ENCODE data around the gene FLCN.

The FLCN gene

GRCh38 chr17:17253406-17253805 is 16.4 kb upstream of the FLCN start:
- TF ChIP-seq CTCF (IDR thresholded peaks at IDR 0.05; ENCODE audit: borderline replicate concordance, control extremely low read depth, extremely low read depth, insufficient read depth, missing control alignments) = no peak
- in situ Hi-C loops (cut with MboI; ENCODE audit: low sequenced_read_pairs, unreplicated experiment) = no loop called here
- DNase-seq (ENCODE audit: low spot score) = no peak

GRCh38 chr17:17252149-17252661 is 15.2 kb upstream of the FLCN start:
- no peak for DNase-seq (ENCODE audit: low spot score)
- TF ChIP-seq CTCF (IDR thresholded peaks at IDR 0.05; ENCODE audit: borderline replicate concordance, control extremely low read depth, extremely low read depth, insufficient read depth, missing control alignments) = no peak
- in situ Hi-C loops (cut with MboI; ENCODE audit: low sequenced_read_pairs, unreplicated experiment) = no loop called here

- no peak for DNase-seq (ENCODE audit: low spot score)
- in situ Hi-C loops (cut with MboI; ENCODE audit: low sequenced_read_pairs, unreplicated experiment) = no loop called here
- TF ChIP-seq CTCF (IDR thresholded peaks at IDR 0.05; ENCODE audit: borderline replicate concordance, control extremely low read depth, extremely low read depth, insufficient read depth, missing control alignments) = no peak
Measured at GRCh38 chr17:17246879-17247278, 9.9 kb upstream of the FLCN start.

GRCh38 chr17:17243163-17243562 is 6.2 kb upstream of the FLCN start:
- in situ Hi-C loops (cut with MboI; ENCODE audit: low sequenced_read_pairs, unreplicated experiment) = no loop called here
- TF ChIP-seq CTCF (IDR thresholded peaks at IDR 0.05; ENCODE audit: borderline replicate concordance, control extremely low read depth, extremely low read depth, insufficient read depth, missing control alignments) = no peak
- no peak for DNase-seq (ENCODE audit: low spot score)

GRCh38 chr17:17242246-17242645 is 5.3 kb upstream of the FLCN start:
- no peak for DNase-seq (ENCODE audit: low spot score)
- no peak for TF ChIP-seq CTCF (IDR thresholded peaks at IDR 0.05; ENCODE audit: borderline replicate concordance, control extremely low read depth, extremely low read depth, insufficient read depth, missing control alignments)
- in situ Hi-C loops (cut with MboI; ENCODE audit: low sequenced_read_pairs, unreplicated experiment) = no loop called here

- in situ Hi-C loops (cut with MboI; ENCODE audit: low sequenced_read_pairs, unreplicated experiment) = no loop called here
- DNase-seq (ENCODE audit: low spot score) = no peak
- no peak for TF ChIP-seq CTCF (IDR thresholded peaks at IDR 0.05; ENCODE audit: borderline replicate concordance, control extremely low read depth, extremely low read depth, insufficient read depth, missing control alignments)
Measured at GRCh38 chr17:17241656-17242055, 4.7 kb upstream of the FLCN start.

- TF ChIP-seq CTCF (IDR thresholded peaks at IDR 0.05; ENCODE audit: borderline replicate concordance, control extremely low read depth, extremely low read depth, insufficient read depth, missing control alignments) = no peak
- in situ Hi-C loops (cut with MboI; ENCODE audit: low sequenced_read_pairs, unreplicated experiment) = no loop called here
- DNase-seq (ENCODE audit: low spot score) = no peak
Measured at GRCh38 chr17:17239832-17240231, 2.9 kb upstream of the FLCN start.

All from GM13976 (cell line).